HEK293 (cell line): Measurements from ENCODE around the gene BCR.

Experiments
- CTCF ChIA-PET: fragments of 350-600 bp; formaldehyde crosslinking; extraction: SDS; loops from one replicate; lab custom pipeline; 2021; ENCODE audit warnings: antibody characterized with exemption; lab: Yijun Ruan, JAX
- POLR2A ChIA-PET: fragments of 300-600 bp; formaldehyde crosslinking; extraction: SDS; loops from one replicate; lab custom pipeline; 2020; ENCODE audit warnings: antibody characterized with exemption, inconsistent platforms; lab: Yijun Ruan, JAX
- H3K27ac ChIP-seq: fragments of 200-500 bp; sonication (Bioruptor generic); 2 replicates; pipeline ENCODE4 v1.5.1; 2014; ENCODE audit warnings: low read depth, low read length, control low read depth, inconsistent platforms; ENCODE audit errors: extremely low read depth
- H3K36me3 ChIP-seq, 2 experiments: fragments of 200-500 bp in 1 of 2; sonication (Bioruptor generic) in 1 of 2; 1 replicate in 1 of 2; 2 replicates in 1 of 2; pipeline ENCODE4 v1.5.1; 2014 to 2017; ENCODE audit warnings: inconsistent platforms in 2 of 2, low read length in 2 of 2; ENCODE audit not compliant: control insufficient read depth in 2 of 2, insufficient read depth in 1 of 2
- H3K4me1 ChIP-seq: fragments of 200-500 bp; sonication (Bioruptor generic); 2 replicates; pipeline ENCODE4 v1.5.1; 2014; ENCODE audit warnings: mild to moderate bottlenecking, low read length, inconsistent platforms; ENCODE audit not compliant: control insufficient read depth, insufficient read depth
- H3K4me3 ChIP-seq: 2 replicates; pipeline ENCODE4 v1.5.1; 2011; ENCODE audit warnings: low read depth, mild to moderate bottlenecking, control low read depth, low read length, moderate library complexity
- H3K9me3 ChIP-seq: fragments of 200-500 bp; sonication (Bioruptor generic); 2 replicates; pipeline ENCODE4 v1.5.1; 2014; ENCODE audit warnings: low read depth, low read length, inconsistent platforms; ENCODE audit not compliant: control insufficient read depth, insufficient read depth
- MZF1 ChIP-seq: fragments of 450-650 bp; formaldehyde crosslinking; IDR thresholded peaks from 2 replicates; pipeline ENCODE4 v1.5.1; 2017; ENCODE audit warnings: missing biosample characterization, missing genetic modification characterization, borderline replicate concordance
- ZBTB26 ChIP-seq: fragments of 450-650 bp; formaldehyde crosslinking; optimal IDR thresholded peaks from 2 replicates; pipeline ENCODE3; 2016; ENCODE audit warnings: missing biosample characterization, mild to moderate bottlenecking, missing genetic modification characterization
- ZBTB48 ChIP-seq: fragments of 450-650 bp; formaldehyde crosslinking; IDR thresholded peaks from 2 replicates; pipeline ENCODE4 v1.5.1; 2016; ENCODE audit warnings: missing biosample characterization, missing genetic modification characterization
- ZFP69B ChIP-seq: fragments of 450-650 bp; formaldehyde crosslinking; IDR thresholded peaks from 2 replicates; pipeline ENCODE4 v1.5.1; 2016; ENCODE audit warnings: missing biosample characterization, missing genetic modification characterization
- ZNF10 ChIP-seq: fragments of 450-650 bp; formaldehyde crosslinking; IDR thresholded peaks from 2 replicates; pipeline ENCODE4 v1.5.1; 2017; ENCODE audit warnings: missing biosample characterization, missing genetic modification characterization
- ZNF184 ChIP-seq: fragments of 450-650 bp; IDR thresholded peaks from 2 replicates; pipeline ENCODE4 v1.5.1; 2018; ENCODE audit warnings: missing biosample characterization, mild to moderate bottlenecking, missing genetic modification characterization
- ZNF2 ChIP-seq: fragments of 450-650 bp; formaldehyde crosslinking; IDR thresholded peaks from 2 replicates; pipeline ENCODE4 v1.5.1; 2016; ENCODE audit warnings: missing biosample characterization, missing genetic modification characterization
- ZNF302 ChIP-seq: fragments of 450-650 bp; formaldehyde crosslinking; IDR thresholded peaks from 2 replicates; pipeline ENCODE4 v1.5.1; 2016; ENCODE audit warnings: missing biosample characterization, missing genetic modification characterization, low read depth
- ZNF341 ChIP-seq: fragments of 450-650 bp; formaldehyde crosslinking; IDR thresholded peaks from 2 replicates; pipeline ENCODE4; 2016; ENCODE audit warnings: low read depth, missing biosample characterization, missing genetic modification characterization
- ZNF580 ChIP-seq: fragments of 450-650 bp; formaldehyde crosslinking; IDR thresholded peaks from 2 replicates; pipeline ENCODE4 v1.5.1; 2016; ENCODE audit warnings: missing biosample characterization, missing genetic modification characterization
- ZNF596 ChIP-seq: fragments of 450-650 bp; IDR thresholded peaks from 2 replicates; pipeline ENCODE4 v1.5.0; 2018; ENCODE audit warnings: missing biosample characterization, mild to moderate bottlenecking, missing genetic modification characterization, moderate library complexity
- ZNF654 ChIP-seq: fragments of 450-650 bp; formaldehyde crosslinking; IDR thresholded peaks from 2 replicates; pipeline ENCODE4 v1.5.1; 2016; ENCODE audit warnings: low read depth, missing biosample characterization, missing genetic modification characterization
- ZNF660 ChIP-seq: fragments of 450-650 bp; IDR thresholded peaks from 2 replicates; pipeline ENCODE4 v1.5.1; 2018; ENCODE audit warnings: missing biosample characterization, mild to moderate bottlenecking, missing genetic modification characterization
- ZNF701 ChIP-seq: fragments of 450-650 bp; formaldehyde crosslinking; IDR thresholded peaks from 2 replicates; pipeline ENCODE4 v1.5.1; 2016; ENCODE audit warnings: missing biosample characterization, missing genetic modification characterization
- ZNF707 ChIP-seq: fragments of 450-650 bp; formaldehyde crosslinking; IDR thresholded peaks from 2 replicates; pipeline ENCODE4 v1.5.1; 2016; ENCODE audit warnings: missing biosample characterization, missing genetic modification characterization
- ZNF777 ChIP-seq: fragments of 450-650 bp; formaldehyde crosslinking; IDR thresholded peaks from 2 replicates; pipeline ENCODE4 v1.5.1; 2017; ENCODE audit warnings: missing biosample characterization, missing genetic modification characterization, borderline replicate concordance
- ZNF792 ChIP-seq: fragments of 450-650 bp; formaldehyde crosslinking; IDR thresholded peaks from 2 replicates; pipeline ENCODE4 v1.5.1; 2016; ENCODE audit warnings: missing biosample characterization, missing genetic modification characterization
- ZSCAN16 ChIP-seq: fragments of 450-650 bp; formaldehyde crosslinking; IDR thresholded peaks from 2 replicates; pipeline ENCODE4 v1.5.1; 2016; ENCODE audit warnings: missing biosample characterization, missing genetic modification characterization
- TF ChIP-seq, protein P1 (sequence below): fragments of 450-650 bp; formaldehyde crosslinking; IDR thresholded peaks from 2 replicates; pipeline ENCODE4 v1.5.1; 2016; ENCODE audit warnings: missing biosample characterization, missing genetic modification characterization

Gene BCR

DNA sequence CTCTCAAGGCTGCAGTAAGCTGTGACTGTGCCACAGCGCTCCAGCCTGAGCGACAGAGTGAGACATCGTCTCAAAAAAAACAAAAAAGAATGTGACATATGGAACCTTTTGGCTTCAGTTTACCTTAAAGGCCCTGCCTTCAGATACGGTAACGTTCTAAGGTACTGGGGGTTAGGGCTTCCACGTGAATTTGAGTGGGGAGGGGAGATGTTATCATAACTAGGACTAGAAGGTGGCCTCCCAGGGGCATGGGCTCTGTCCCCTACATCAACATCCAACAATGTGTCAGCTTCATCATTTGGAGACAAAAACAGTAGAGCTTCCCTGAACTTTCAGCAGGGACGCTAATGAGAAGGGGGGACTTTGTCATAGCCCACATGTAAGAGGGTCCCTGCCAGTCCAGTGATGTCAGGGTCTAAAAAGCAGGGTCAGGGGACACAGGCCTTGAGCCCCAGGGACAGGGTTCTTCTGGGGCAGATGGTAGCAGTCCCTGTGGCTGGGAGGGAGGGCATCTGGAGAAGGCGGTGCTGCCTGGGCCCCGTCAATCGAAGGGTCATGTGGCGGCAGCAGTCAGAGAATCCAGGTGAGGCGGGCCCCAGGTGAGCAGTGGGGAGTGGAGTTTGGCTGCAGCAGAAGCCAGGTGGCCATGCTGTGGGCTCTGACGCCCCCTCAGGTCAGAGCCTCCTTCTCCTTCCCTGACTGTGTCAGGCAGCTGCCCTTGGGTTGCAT, 79.8 kb downstream of the BCR start:
- POLR2A ChIA-PET: interaction anchor here (0.6 kb wide), 1 partner anchor 97 kb away, joined by 4 read pairs; no protein-coding TSS in a partner anchor
- H3K36me3 ChIP-seq: peaks cover 0 to 93% of the 10 kb centered on the region in 2 experiments; a peak in 1 of 3 replicates
- no peaks in the 10 kb centered on the region for H3K9me3 ChIP-seq
- CTCF ChIA-PET: interaction anchor here (1.4 kb wide), 1 partner anchor 22 kb away, joined by 4 read pairs; no protein-coding TSS in a partner anchor
- H3K4me3 ChIP-seq: no peak overlapping the region
- H3K4me1 ChIP-seq: no peaks in the 10 kb centered on the region
- H3K27ac ChIP-seq: no peak overlapping the region
- TF ChIP-seq ZNF792 (tag by site-specific recombination) (no peak), ZNF707 (tag by site-specific recombination) (no peak), ZNF654 (tag by site-specific recombination) (no peak), ZNF2 (tag by site-specific recombination) (no peak), MZF1 (tag by site-specific recombination) (no peak), ZBTB26 (tag by site-specific recombination) (no peak), ZNF184 (no peak), ZNF660 (tag by site-specific recombination) (no peak), ZNF580 (tag by site-specific recombination) (no peak), ZNF341 (tag by site-specific recombination) (no peak), ZBTB48 (tag by site-specific recombination) (no peak)
- TF ChIP-seq, protein P1, sequence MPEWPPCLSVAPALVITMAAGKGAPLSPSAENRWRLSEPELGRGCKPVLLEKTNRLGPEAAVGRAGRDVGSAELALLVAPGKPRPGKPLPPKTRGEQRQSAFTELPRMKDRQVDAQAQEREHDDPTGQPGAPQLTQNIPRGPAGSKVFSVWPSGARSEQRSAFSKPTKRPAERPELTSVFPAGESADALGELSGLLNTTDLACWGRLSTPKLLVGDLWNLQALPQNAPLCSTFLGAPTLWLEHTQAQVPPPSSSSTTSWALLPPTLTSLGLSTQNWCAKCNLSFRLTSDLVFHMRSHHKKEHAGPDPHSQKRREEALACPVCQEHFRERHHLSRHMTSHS (tag by site-specific recombination): no peak
- TF ChIP-seq, all 188 proteins: peak for 0

GRCh38 chr22:23260645-23261581, 80.6 kb downstream of the BCR start:
- Histone ChIP-seq H3K4me3 (no peak overlapping the region), H3K9me3 (no peaks in the 10 kb centered on the region), H3K36me3 (peaks cover 0 to 93% of the 10 kb centered on the region in 2 experiments; a peak in 1 of 3 replicates), H3K4me1 (no peaks in the 10 kb centered on the region), H3K27ac (no peak overlapping the region)
- POLR2A ChIA-PET: interaction anchor here (0.6 kb wide), 1 partner anchor 97 kb away, joined by 4 read pairs; no protein-coding TSS in a partner anchor
- TF ChIP-seq ZSCAN16 (tag by site-specific recombination): no peak
- TF ChIP-seq ZNF777 (tag by site-specific recombination): no peak
- no peak for TF ChIP-seq ZNF302 (tag by site-specific recombination)
- TF ChIP-seq ZFP69B (tag by site-specific recombination): no peak
- TF ChIP-seq ZNF10 (tag by site-specific recombination): no peak
- TF ChIP-seq ZNF701 (tag by site-specific recombination): no peak
- no peak for TF ChIP-seq ZNF596
- CTCF ChIA-PET: interaction anchor here (1.4 kb wide), 1 partner anchor 21 kb away, joined by 4 read pairs; no protein-coding TSS in a partner anchor
